Naive thymus-derived CD8-positive, alpha-beta T cell (primary cell): ENCODE measurements around the gene KDM7A. TPM values are rescaled to one million over a fixed set of nuclear protein-coding genes. Genes with fewer than 3 reads are reported as not detected.

Source experiments
- ATAC-seq, 2 donors: fragments of 150-1000 bp; cut with Tn5 transposase in 1 of 2; sonication (Bioruptor Pico), chemical (Tn5 transposase) in 1 of 2; 1 replicate in 1 of 2; 2 replicates in 1 of 2; pipeline ENCODE4 v1.10.0; 2021; ENCODE audit warnings: mild to moderate bottlenecking in 2 of 2, moderate library complexity in 2 of 2
- POLR2A ChIA-PET: fragments of 350-600 bp; sonication (Branson Sonifier 250); formaldehyde crosslinking; loops from one replicate; lab custom pipeline; 2021; ENCODE audit warnings: antibody characterized with exemption; lab: Charles Lee
- DNase-seq, 10 donors: peaks; one replicate each; pipeline versions ENCODE4 v3.0.0 to v3.0.0-alpha.2; 2020 to 2022
- H3K27ac Mint-ChIP-seq, 10 donors: one replicate each; pipeline ENCODE4 v1.8.0; 2020 to 2022; ENCODE audit warnings: mild to moderate bottlenecking in 10 of 10, mixed read lengths in 10 of 10, moderate library complexity in 4 of 10, inconsistent platforms in 1 of 10
- H3K27me3 Mint-ChIP-seq, 5 donors: one replicate each; pipeline ENCODE4 v1.8.0; 2021 to 2022; ENCODE audit warnings: mixed read lengths in 5 of 5
- H3K36me3 Mint-ChIP-seq, 3 donors: one replicate each; pipeline ENCODE4 v1.8.0; 2020 to 2022; ENCODE audit warnings: mixed read lengths in 3 of 3, mild to moderate bottlenecking in 2 of 3, inconsistent platforms in 1 of 3
- H3K4me1 Mint-ChIP-seq, 4 donors: one replicate each; pipeline ENCODE4 v1.8.0; 2021 to 2022; ENCODE audit warnings: mixed read lengths in 4 of 4
- H3K4me3 Mint-ChIP-seq, 10 donors: one replicate each; pipeline ENCODE4 v1.8.0; 2020 to 2022; ENCODE audit warnings: mild to moderate bottlenecking in 10 of 10, mixed read lengths in 10 of 10, moderate library complexity in 6 of 10, inconsistent platforms in 1 of 10
- H3K9me3 Mint-ChIP-seq, 9 donors: one replicate each; pipeline ENCODE4 v1.8.0; 2020 to 2022; ENCODE audit warnings: mixed read lengths in 9 of 9, mild to moderate bottlenecking in 3 of 9, inconsistent platforms in 1 of 9, moderate library complexity in 1 of 9
- polyA plus RNA-seq, 3 donors: library from polyadenylated mRNA; unstranded; fragments of 300-500 nt; fragmentation: Illumina TruSeq; gene quantifications; one replicate each; pipeline ENCODE4 v1.2.3, GENCODE V29; 2021
- total RNA-seq, 8 experiments: library from RNA in 2 of 8; stranded (reverse) in 2 of 8; gene quantifications; one replicate each; pipeline ENCODE4 v1.2.3 and lab custom pipeline; 2021 to 2026

The KDM7A gene
- total and polyA plus RNA-seq, 5 experiments from 2014 or later: 3.5 to 65.4 (median 4.4) TPM

GRCh38 chr7:140197938-140198337 is 21.2 kb upstream of the KDM7A start:
- Mint-ChIP-seq H3K4me1 (no peaks in the 10 kb centered on the region), H3K27me3 (peaks cover 0 to 7% (median 0%) of the 10 kb centered on the region in 5 donors), H3K36me3 (no peaks in the 10 kb centered on the region), H3K9me3 (peaks cover 0 to 5% (median 0%) of the 10 kb centered on the region in 9 donors), H3K27ac (no peak overlapping the region), H3K4me3 (no peak overlapping the region)
- DNase-seq (no peak), ATAC-seq (no peak)
- POLR2A ChIA-PET: interaction anchor here (0.6 to 1.2 kb wide), 3 partner anchors 14 to 27 kb away, joined by 3 to 5 read pairs (median 4); partner anchors contain the start of gene KDM7A

- Mint-ChIP-seq H3K4me3 (no peak overlapping the region), H3K27me3 (peaks cover 0 to 7% (median 0%) of the 10 kb centered on the region in 5 donors), H3K27ac (peak overlapping the region in 1 of 10 donors; percentile 56), H3K36me3 (no peaks in the 10 kb centered on the region), H3K9me3 (peaks cover 0 to 4% (median 0%) of the 10 kb centered on the region in 9 donors), H3K4me1 (no peaks in the 10 kb centered on the region)
- POLR2A ChIA-PET: interaction anchor here (0.6 to 1.2 kb wide), 2 partner anchors 20 to 28 kb away, joined by 4 to 5 read pairs; partner anchors contain the start of gene KDM7A
- ATAC-seq (no peak), DNase-seq (no peak)
These were observed 20.6 kb upstream of the KDM7A start for GRCh38 chr7:140197218-140197890.

- POLR2A ChIA-PET: no interaction called here
- Mint-ChIP-seq H3K9me3 (peaks cover 0 to 4% (median 0%) of the 10 kb centered on the region in 9 donors), H3K4me3 (no peak overlapping the region), H3K4me1 (no peaks in the 10 kb centered on the region), H3K27ac (peak overlapping the region in 2 of 10 donors; percentile 35 to 65), H3K36me3 (no peaks in the 10 kb centered on the region), H3K27me3 (peaks cover 0 to under 1% (median 0%) of the 10 kb centered on the region in 5 donors)
- ATAC-seq: no peak
- no peak for DNase-seq
These were observed 19.8 kb upstream of the KDM7A start for GRCh38 chr7:140196361-140197217.

DNA sequence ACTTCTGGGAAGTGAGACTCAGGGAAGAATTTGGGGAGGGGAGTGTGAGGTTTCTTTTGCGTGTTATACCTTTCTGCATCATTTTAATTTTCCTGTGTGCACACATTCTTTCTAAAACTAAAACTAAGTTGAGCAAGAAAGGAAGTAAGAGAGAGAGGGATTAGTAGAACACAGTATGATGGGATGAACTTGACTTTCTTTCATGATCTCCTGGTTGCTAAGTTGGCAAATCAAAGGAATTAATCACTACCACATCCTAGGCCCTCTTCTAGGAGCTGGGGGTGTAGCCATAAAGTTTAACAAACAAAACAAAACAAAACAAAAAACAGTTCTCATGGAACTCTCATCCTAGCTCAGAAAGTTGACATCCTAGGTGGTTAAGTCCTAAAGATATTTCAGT is 19.1 kb upstream of the KDM7A start:
- peaks cover 0 to 4% (median 0%) of the 10 kb centered on the region in 9 donors for H3K9me3 Mint-ChIP-seq
- POLR2A ChIA-PET: no interaction called here
- no peak for DNase-seq
- no peak overlapping the region for H3K4me3 Mint-ChIP-seq
- ATAC-seq: no peak
- H3K27me3 Mint-ChIP-seq: no peaks in the 10 kb centered on the region
- H3K27ac Mint-ChIP-seq: peak overlapping the region in 2 of 10 donors; percentile 12 to 35
- no peaks in the 10 kb centered on the region for H3K36me3 Mint-ChIP-seq
- no peaks in the 10 kb centered on the region for H3K4me1 Mint-ChIP-seq

DNA sequence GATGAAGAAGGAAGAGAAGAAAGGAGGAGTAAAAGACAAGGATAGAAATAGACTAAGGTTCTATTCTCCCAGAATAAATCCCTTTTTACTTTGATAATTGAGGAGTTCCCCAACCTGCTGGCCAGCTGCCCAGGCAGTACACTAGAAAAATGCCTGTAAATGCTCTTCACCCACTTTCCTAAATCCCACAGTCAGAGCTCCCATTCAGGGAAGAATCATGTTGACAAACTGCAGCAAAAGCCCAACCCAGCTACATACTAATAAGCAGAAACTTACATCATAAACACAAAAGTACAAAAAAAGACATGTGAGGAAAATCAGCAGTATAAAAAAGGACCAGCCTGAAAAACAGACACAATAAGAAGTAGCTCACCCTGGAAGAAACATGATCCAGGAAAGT is 15.8 kb upstream of the KDM7A start:
- no peak for DNase-seq
- no peaks in the 10 kb centered on the region for H3K4me1 Mint-ChIP-seq
- H3K27me3 Mint-ChIP-seq: no peaks in the 10 kb centered on the region
- POLR2A ChIA-PET: interaction anchor here (0.6 to 1.5 kb wide), 4 partner anchors 9 to 37 kb away, joined by 3 to 5 read pairs (median 4); no protein-coding TSS in a partner anchor
- no peak for ATAC-seq
- H3K9me3 Mint-ChIP-seq: peaks cover 0 to 4% (median 0%) of the 10 kb centered on the region in 9 donors
- no peaks in the 10 kb centered on the region for H3K36me3 Mint-ChIP-seq
- peak overlapping the region in 3 of 10 donors; percentile 0 to 27 (median 13) for H3K27ac Mint-ChIP-seq
- H3K4me3 Mint-ChIP-seq: no peak overlapping the region

DNA sequence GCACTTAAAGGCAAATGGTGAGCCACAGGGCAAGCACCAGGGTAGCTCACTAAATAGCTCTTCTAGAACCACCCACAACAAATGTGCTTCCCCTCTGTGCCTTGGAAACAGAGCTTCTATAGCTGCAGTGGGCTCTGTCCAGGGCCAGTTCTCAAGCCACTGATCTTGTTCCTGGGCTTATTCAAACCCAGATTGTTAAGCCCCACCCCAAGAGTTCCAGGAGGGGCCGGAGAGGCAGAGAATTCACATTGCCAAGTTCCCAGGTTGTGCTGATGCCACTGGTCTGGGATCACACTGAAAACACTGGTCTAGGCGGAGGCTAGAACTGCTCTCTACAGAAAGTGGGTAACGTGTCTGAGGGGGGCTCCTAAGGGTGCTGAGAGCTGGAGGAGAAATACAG is 15.4 kb upstream of the KDM7A start:
- Mint-ChIP-seq H3K36me3 (no peaks in the 10 kb centered on the region), H3K27ac (peak overlapping the region in 1 of 10 donors; percentile 0), H3K4me3 (no peak overlapping the region), H3K27me3 (no peaks in the 10 kb centered on the region), H3K9me3 (peaks cover 0 to 4% (median 0%) of the 10 kb centered on the region in 9 donors), H3K4me1 (no peaks in the 10 kb centered on the region)
- POLR2A ChIA-PET: interaction anchor here (0.6 to 1.5 kb wide), 3 partner anchors 10 to 36 kb away, joined by 3 to 5 read pairs (median 3); no protein-coding TSS in a partner anchor
- no peak for ATAC-seq
- DNase-seq: no peak

DNA sequence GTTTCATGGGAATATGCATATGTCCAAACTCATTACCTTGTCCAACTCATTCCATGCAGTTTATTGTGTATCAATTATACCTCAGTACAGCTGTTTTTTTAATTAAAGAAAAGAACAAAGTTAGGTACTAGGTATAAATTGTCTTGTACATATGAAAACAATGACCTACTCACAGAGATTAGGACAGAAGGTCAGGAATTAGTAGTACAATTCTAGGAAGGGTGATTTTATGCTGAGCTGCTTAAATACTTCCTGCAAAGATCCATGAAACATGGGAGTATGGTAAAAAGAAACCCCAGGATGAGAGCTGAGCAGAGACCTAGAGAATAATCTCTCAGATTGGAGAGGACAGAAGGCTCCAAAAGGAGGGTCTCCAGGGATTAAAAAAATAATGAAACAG is 13.8 kb upstream of the KDM7A start:
- H3K4me3 Mint-ChIP-seq: no peak overlapping the region
- H3K4me1 Mint-ChIP-seq: no peaks in the 10 kb centered on the region
- peaks cover 0 to 2% (median 1%) of the 10 kb centered on the region in 5 donors for H3K27me3 Mint-ChIP-seq
- peak overlapping the region in 1 of 10 donors; percentile 47 for H3K27ac Mint-ChIP-seq
- H3K9me3 Mint-ChIP-seq: no peaks in the 10 kb centered on the region
- DNase-seq: no peak
- H3K36me3 Mint-ChIP-seq: no peaks in the 10 kb centered on the region
- no peak for ATAC-seq
- POLR2A ChIA-PET: interaction anchor here (0.6 to 1.9 kb wide), 2 partner anchors 12 to 38 kb away, joined by 3 to 5 read pairs; no protein-coding TSS in a partner anchor

- Mint-ChIP-seq H3K36me3 (no peaks in the 10 kb centered on the region), H3K27me3 (peaks cover 0 to 3% (median 1%) of the 10 kb centered on the region in 5 donors), H3K9me3 (no peaks in the 10 kb centered on the region), H3K27ac (peak overlapping the region in 1 of 10 donors; percentile 47), H3K4me3 (peak overlapping the region in 1 of 10 donors; percentile 66), H3K4me1 (no peaks in the 10 kb centered on the region)
- POLR2A ChIA-PET: interaction anchor here (0.6 to 1.9 kb wide), 2 partner anchors 12 to 39 kb away, joined by 3 to 5 read pairs; no protein-coding TSS in a partner anchor
- no peak for ATAC-seq
- DNase-seq: no peak
These were observed 13.1 kb upstream of the KDM7A start for GRCh38 chr7:140189917-140190316.

- ATAC-seq (no peak), DNase-seq (no peak)
- Mint-ChIP-seq H3K4me3 (no peak overlapping the region), H3K9me3 (peaks cover 0 to 5% (median 0%) of the 10 kb centered on the region in 9 donors), H3K27ac (peak overlapping the region in 1 of 10 donors; percentile 9), H3K27me3 (peaks cover 0 to 25% (median 1%) of the 10 kb centered on the region in 5 donors), H3K4me1 (peaks cover 5 to 14% (median 10%) of the 10 kb centered on the region in 4 donors), H3K36me3 (no peaks in the 10 kb centered on the region)
- POLR2A ChIA-PET: interaction anchor here (1.1 kb wide), 1 partner anchor 15 kb away, joined by 3 read pairs; no protein-coding TSS in a partner anchor
These were observed 6.1 kb upstream of the KDM7A start for GRCh38 chr7:140182917-140183316.

- no peak for DNase-seq
- ATAC-seq: no peak
- Mint-ChIP-seq H3K9me3 (peaks cover 0 to 5% (median 0%) of the 10 kb centered on the region in 9 donors), H3K4me3 (peak overlapping the region in 3 of 10 donors; percentile 9 to 30 (median 23)), H3K27ac (no peak overlapping the region), H3K36me3 (no peaks in the 10 kb centered on the region), H3K27me3 (peaks cover 0 to 22% (median 0%) of the 10 kb centered on the region in 5 donors), H3K4me1 (peaks cover 12 to 34% (median 26%) of the 10 kb centered on the region in 4 donors)
- POLR2A ChIA-PET: interaction anchor here (5.0 kb wide), 1 partner anchor 49 kb away, joined by 303 read pairs; no protein-coding TSS in a partner anchor
These were observed 2.6 kb upstream of the KDM7A start for GRCh38 chr7:140179339-140179738.

GRCh38 chr7:140176122-140176701 is 571 bp downstream of the KDM7A start:
- peak in 4 of 10 donors; percentile 5 to 33 (median 20) for DNase-seq
- peak overlapping the region; percentile 77 to 94 (median 90) for H3K4me3 Mint-ChIP-seq
- peaks cover 22 to 56% (median 44%) of the 10 kb centered on the region in 4 donors for H3K4me1 Mint-ChIP-seq
- H3K27me3 Mint-ChIP-seq: peaks cover 0 to 3% (median 0%) of the 10 kb centered on the region in 5 donors
- H3K27ac Mint-ChIP-seq: peak overlapping the region; percentile 79 to 98 (median 94)
- no peak for ATAC-seq
- peaks cover 0 to 5% (median 0%) of the 10 kb centered on the region in 9 donors for H3K9me3 Mint-ChIP-seq
- POLR2A ChIA-PET: interaction anchor here (0.6 to 5.0 kb wide), 24 partner anchors 9 to 1491 kb away, joined by 3 to 303 read pairs (median 7); partner anchors contain the start of genes LUC7L2, MKRN1, PARP12 and SLC37A3
- peaks cover 0 to 3% (median 3%) of the 10 kb centered on the region in 3 donors for H3K36me3 Mint-ChIP-seq
